Measurements from ENCODE around the gene EIF5AL1.
"Not testable (repeated sequence)": the region's sequence is repeated elsewhere in the genome, so short reads cannot be mapped to it uniquely, and the experiment has no call there.

The EIF5AL1 gene

GRCh38 chr10:79511891-79512583, at the start of gene EIF5AL1:
Gene EIF5AL1 (plus strand): TSS chr10:79512533. CDS start chr10:79512650, 117 bp downstream.
- not testable (repeated sequence) for DNase-seq (ENCODE audit: low read depth)

GRCh38 chr10:79463578-79464496, 48.5 kb upstream of the EIF5AL1 start:
- DNase-seq (ENCODE audit: low read depth), result no peak

GRCh38 chr10:79465341-79465740, 47.0 kb upstream of the EIF5AL1 start:
- no peak for DNase-seq (ENCODE audit: low read depth)

- DNase-seq (ENCODE audit: low read depth), result no peak
Measured at GRCh38 chr10:79468015-79468560, 44.2 kb upstream of the EIF5AL1 start.

GRCh38 chr10:79468841-79469585, 43.3 kb upstream of the EIF5AL1 start:
- no peak for DNase-seq (ENCODE audit: low read depth)

GRCh38 chr10:79470096-79470495, 42.2 kb upstream of the EIF5AL1 start:
- no peak for DNase-seq (ENCODE audit: low read depth)

GRCh38 chr10:79471776-79472175, 40.6 kb upstream of the EIF5AL1 start:
- no peak for DNase-seq (ENCODE audit: low read depth)

- no peak for DNase-seq (ENCODE audit: low read depth)
Measured at GRCh38 chr10:79472449-79472848, 39.9 kb upstream of the EIF5AL1 start.

- no peak for DNase-seq (ENCODE audit: low read depth)
Measured at GRCh38 chr10:79472951-79473350, 39.4 kb upstream of the EIF5AL1 start.

- no peak for DNase-seq (ENCODE audit: low read depth)
Measured at GRCh38 chr10:79473496-79474095, 38.7 kb upstream of the EIF5AL1 start.

- no peak for DNase-seq (ENCODE audit: low read depth)
Measured at GRCh38 chr10:79475119-79475653, 37.1 kb upstream of the EIF5AL1 start.

GRCh38 chr10:79475877-79476276, 36.5 kb upstream of the EIF5AL1 start:
- no peak for DNase-seq (ENCODE audit: low read depth)

GRCh38 chr10:79476645-79477044, 35.7 kb upstream of the EIF5AL1 start:
- DNase-seq (ENCODE audit: low read depth), result no peak

GRCh38 chr10:79477456-79477855, 34.9 kb upstream of the EIF5AL1 start:
- no peak for DNase-seq (ENCODE audit: low read depth)

- no peak for DNase-seq (ENCODE audit: low read depth)
Measured at GRCh38 chr10:79479283-79479909, 32.9 kb upstream of the EIF5AL1 start.

- DNase-seq (ENCODE audit: low read depth), result no peak
Measured at GRCh38 chr10:79482304-79482703, 30.0 kb upstream of the EIF5AL1 start.

GRCh38 chr10:79482741-79483140, 29.6 kb upstream of the EIF5AL1 start:
- DNase-seq (ENCODE audit: low read depth), result no peak

GRCh38 chr10:79483299-79483698, 29.0 kb upstream of the EIF5AL1 start:
- no peak for DNase-seq (ENCODE audit: low read depth)

- DNase-seq (ENCODE audit: low read depth), result no peak
Measured at GRCh38 chr10:79483948-79484347, 28.4 kb upstream of the EIF5AL1 start.

- no peak for DNase-seq (ENCODE audit: low read depth)
Measured at GRCh38 chr10:79484476-79484875, 27.9 kb upstream of the EIF5AL1 start.

All from activated T-cell treated with anti-CD3 and anti-CD28 coated beads for 48 hours (primary cell).